Bronchial epithelial cell (primary cell): ENCODE data around the gene FBXW7. TPM values are rescaled to one million over a fixed set of nuclear protein-coding genes. Genes with fewer than 3 reads are reported as not detected.

Source experiments
- DNase-seq: peaks from one replicate; pipeline ENCODE4 v3.0.0-alpha.2; 2010; ENCODE audit warnings: low read depth
- FAIRE-seq: peaks from 2 replicates; lab custom pipeline; 2011; peaks lifted over from hg19 to GRCh38; lab: Jason Lieb, UNC
- H3K27me3 ChIP-seq: 2 replicates; pipeline ENCODE4 v1.5.1; 2011; ENCODE audit warnings: low read length; ENCODE audit not compliant: control insufficient read depth, insufficient read depth
- H3K36me3 ChIP-seq: 2 replicates; pipeline ENCODE4 v1.5.1; 2011; ENCODE audit warnings: low read length; ENCODE audit not compliant: control insufficient read depth, insufficient read depth
- H3K4me3 ChIP-seq: 2 replicates; pipeline ENCODE4 v1.5.1; 2011; ENCODE audit warnings: mild to moderate bottlenecking, low read depth, low read length, control low read depth
- CTCF ChIP-seq: IDR thresholded peaks from 2 replicates; pipeline ENCODE4 v1.5.1; 2011; ENCODE audit warnings: mild to moderate bottlenecking, moderate library complexity, low read length, control low read depth, inconsistent platforms; ENCODE audit not compliant: insufficient read depth, severe bottlenecking
- total RNA-seq: library from RNA; depleted of rRNA; stranded (reverse); fragments of >200 nt; gene quantifications from 2 replicates; pipeline ENCODE4 v1.2.1, GENCODE V29; 2014

FBXW7 gene
- total RNA-seq, 1 donor from 2014 or later, result 145 TPM

- Histone ChIP-seq H3K4me3 (no peak overlapping the region), H3K36me3 (no peaks in the 10 kb centered on the region), H3K27me3 (no peaks in the 10 kb centered on the region)
- DNase-seq (peak; percentile 91), FAIRE-seq (no peak)
- TF ChIP-seq CTCF, result no peak
Measured at GRCh38 chr4:152485726-152486276, 50.1 kb downstream of the FBXW7 start.

DNA sequence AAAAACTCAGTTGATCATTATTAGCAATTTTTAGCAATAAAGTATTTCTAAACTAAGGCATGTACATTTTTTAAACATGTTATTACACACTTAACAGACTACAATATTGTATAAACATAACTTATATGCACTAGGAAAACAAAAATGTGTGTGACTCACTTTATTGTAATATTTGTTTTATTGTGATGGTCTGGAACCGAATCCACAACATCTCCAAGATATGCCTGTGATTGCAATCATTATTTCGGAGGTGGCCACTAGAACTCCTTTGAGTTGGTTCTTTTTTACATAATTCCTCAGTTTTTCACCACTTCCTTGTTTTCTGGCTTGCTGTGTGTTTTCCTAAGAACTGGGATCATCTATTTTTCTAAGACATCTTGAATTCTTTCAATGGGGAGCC is 53.7 kb downstream of the FBXW7 start:
- DNase-seq (peak; percentile 57), FAIRE-seq (no peak)
- H3K36me3 ChIP-seq, result no peaks in the 10 kb centered on the region
- TF ChIP-seq CTCF, result no peak
- H3K4me3 ChIP-seq, result no peak overlapping the region
- no peaks in the 10 kb centered on the region for H3K27me3 ChIP-seq

GRCh38 chr4:152480901-152481300 is 55.0 kb downstream of the FBXW7 start:
- no peaks in the 10 kb centered on the region for H3K36me3 ChIP-seq
- no peak overlapping the region for H3K4me3 ChIP-seq
- DNase-seq (no peak), FAIRE-seq (no peak)
- no peaks in the 10 kb centered on the region for H3K27me3 ChIP-seq
- TF ChIP-seq CTCF, result no peak

GRCh38 chr4:152480326-152480725 is 55.6 kb downstream of the FBXW7 start:
- no peaks in the 10 kb centered on the region for H3K36me3 ChIP-seq
- no peak for TF ChIP-seq CTCF
- no peak for DNase-seq
- H3K27me3 ChIP-seq, result no peaks in the 10 kb centered on the region
- FAIRE-seq, result no peak
- no peak overlapping the region for H3K4me3 ChIP-seq

DNA sequence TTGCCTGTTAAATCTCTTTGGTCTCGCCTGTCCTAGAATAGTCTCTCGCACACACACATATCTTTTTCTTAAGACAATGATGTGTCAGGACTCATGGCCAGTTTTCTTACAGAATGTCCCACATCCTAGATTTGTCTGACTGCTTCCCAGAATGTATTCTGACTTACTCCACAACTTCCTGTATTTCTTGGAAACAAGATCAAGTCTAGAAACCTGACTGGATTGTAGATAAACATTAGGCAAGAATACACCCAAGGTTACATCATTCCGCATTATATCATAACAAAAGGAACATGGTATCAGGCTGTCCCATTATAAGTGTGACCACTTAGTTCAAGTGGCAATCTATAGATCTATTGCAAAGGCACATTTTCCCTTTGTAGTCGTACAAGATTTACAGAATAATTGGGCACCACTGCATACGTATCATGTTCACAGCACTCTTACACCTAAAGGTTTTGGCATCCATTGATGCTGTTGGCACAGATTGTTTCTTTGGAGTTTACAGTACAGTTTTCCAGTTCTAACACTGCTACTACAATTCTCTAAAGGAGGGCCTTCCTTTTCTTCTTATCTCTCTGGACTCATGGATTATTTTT is 56.4 kb downstream of the FBXW7 start:
- H3K27me3 ChIP-seq, result no peaks in the 10 kb centered on the region
- no peak for FAIRE-seq
- peak; percentile 82 for DNase-seq
- no peak overlapping the region for H3K4me3 ChIP-seq
- no peaks in the 10 kb centered on the region for H3K36me3 ChIP-seq
- TF ChIP-seq CTCF, result no peak
